DND-41 (cell line): ENCODE measurements around the gene DIP2B.

Experiments used
- ATAC-seq: fragments of 200-7000 bp; cut with Tn5 transposase; 3 replicates; pipeline ENCODE4 v1.9.1; 2021; ENCODE audit warnings: low read depth; ENCODE audit not compliant: insufficient read depth
- DNase-seq: peaks from one replicate; pipeline ENCODE4 v3.0.0-alpha.2; 2020
- H2AFZ ChIP-seq: 2 replicates; pipeline ENCODE4 v1.6.0; 2012; ENCODE audit warnings: low read depth, low read length
- H3K27ac ChIP-seq: 2 replicates; pipeline ENCODE4 v1.5.1; 2012; ENCODE audit warnings: low read length, inconsistent platforms
- H3K27me3 ChIP-seq: fragments of 200-600 bp; sonication (generic); 2 replicates; pipeline ENCODE4 v1.6.0; 2012; ENCODE audit warnings: low read length, mild to moderate bottlenecking, inconsistent platforms; ENCODE audit not compliant: insufficient read depth, poor library complexity
- H3K36me3 ChIP-seq: 2 replicates; pipeline ENCODE4 v1.5.1; 2012; ENCODE audit warnings: low read length, inconsistent platforms; ENCODE audit not compliant: insufficient read depth
- H3K4me1 ChIP-seq: 2 replicates; pipeline ENCODE4 v1.5.1; 2012; ENCODE audit warnings: mild to moderate bottlenecking, low read length; ENCODE audit not compliant: insufficient read depth
- H3K4me2 ChIP-seq: 2 replicates; pipeline ENCODE4 v1.6.0; 2012; ENCODE audit warnings: mild to moderate bottlenecking, moderate library complexity, low read length, inconsistent platforms; ENCODE audit not compliant: insufficient read depth
- H3K4me3 ChIP-seq, 2 experiments: fragments of 200-600 bp in 1 of 2; shearing (Covaris generic) in 1 of 2; 2 replicates each; pipeline ENCODE4 v1.5.1; 2012 to 2016; ENCODE audit warnings: inconsistent platforms in 2 of 2, low read length in 2 of 2, mild to moderate bottlenecking in 2 of 2, low read depth in 1 of 2, moderate library complexity in 1 of 2
- H3K79me2 ChIP-seq: 2 replicates; pipeline ENCODE4 v1.6.0; 2012; ENCODE audit warnings: low read length, inconsistent platforms; ENCODE audit not compliant: insufficient read depth
- H3K9ac ChIP-seq: 2 replicates; pipeline ENCODE4 v1.6.0; 2012; ENCODE audit warnings: low read depth, mild to moderate bottlenecking, inconsistent platforms, low read length, moderate library complexity
- H3K9me3 ChIP-seq: 2 replicates; pipeline ENCODE4 v1.5.1; 2012; ENCODE audit warnings: low read length, moderate library complexity, mild to moderate bottlenecking, inconsistent platforms; ENCODE audit not compliant: insufficient read depth, severe bottlenecking
- H4K20me1 ChIP-seq: 2 replicates; pipeline ENCODE4 v1.6.0; 2012; ENCODE audit warnings: low read length; ENCODE audit not compliant: insufficient read depth
- EZH2 ChIP-seq: IDR thresholded peaks from 3 replicates; pipeline ENCODE4 v1.6.1; 2012; ENCODE audit warnings: borderline replicate concordance, low read depth, mild to moderate bottlenecking, moderate library complexity, low read length, inconsistent platforms; ENCODE audit not compliant: severe bottlenecking
- TF ChIP-seq, protein P1 (sequence below): IDR thresholded peaks from 2 replicates; pipeline ENCODE4 v1.5.1; 2012; ENCODE audit warnings: borderline replicate concordance, low read length, moderate library complexity, mild to moderate bottlenecking; ENCODE audit not compliant: poor library complexity, severe bottlenecking; ENCODE audit errors: extremely low read depth

DIP2B gene

GRCh38 chr12:50723865-50724264 is 219.1 kb downstream of the DIP2B start:
- DNase-seq (no peak), ATAC-seq (no peak)
- Histone ChIP-seq H3K27ac (no peak overlapping the region), H3K4me2 (no peak overlapping the region), H3K79me2 (no peaks in the 10 kb centered on the region), H2AFZ (no peak overlapping the region), H3K27me3 (no peaks in the 10 kb centered on the region), H3K36me3 (peaks cover 78% of the 10 kb centered on the region), H3K4me3 (no peak overlapping the region), H3K4me1 (no peaks in the 10 kb centered on the region), H3K9ac (no peak overlapping the region), H4K20me1 (no peaks in the 10 kb centered on the region), H3K9me3 (no peaks in the 10 kb centered on the region)
- TF ChIP-seq, protein P1, sequence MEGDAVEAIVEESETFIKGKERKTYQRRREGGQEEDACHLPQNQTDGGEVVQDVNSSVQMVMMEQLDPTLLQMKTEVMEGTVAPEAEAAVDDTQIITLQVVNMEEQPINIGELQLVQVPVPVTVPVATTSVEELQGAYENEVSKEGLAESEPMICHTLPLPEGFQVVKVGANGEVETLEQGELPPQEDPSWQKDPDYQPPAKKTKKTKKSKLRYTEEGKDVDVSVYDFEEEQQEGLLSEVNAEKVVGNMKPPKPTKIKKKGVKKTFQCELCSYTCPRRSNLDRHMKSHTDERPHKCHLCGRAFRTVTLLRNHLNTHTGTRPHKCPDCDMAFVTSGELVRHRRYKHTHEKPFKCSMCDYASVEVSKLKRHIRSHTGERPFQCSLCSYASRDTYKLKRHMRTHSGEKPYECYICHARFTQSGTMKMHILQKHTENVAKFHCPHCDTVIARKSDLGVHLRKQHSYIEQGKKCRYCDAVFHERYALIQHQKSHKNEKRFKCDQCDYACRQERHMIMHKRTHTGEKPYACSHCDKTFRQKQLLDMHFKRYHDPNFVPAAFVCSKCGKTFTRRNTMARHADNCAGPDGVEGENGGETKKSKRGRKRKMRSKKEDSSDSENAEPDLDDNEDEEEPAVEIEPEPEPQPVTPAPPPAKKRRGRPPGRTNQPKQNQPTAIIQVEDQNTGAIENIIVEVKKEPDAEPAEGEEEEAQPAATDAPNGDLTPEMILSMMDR, result no peak
- no peak for TF ChIP-seq EZH2

- Histone ChIP-seq H3K4me1 (no peaks in the 10 kb centered on the region), H3K4me3 (no peak overlapping the region), H2AFZ (no peak overlapping the region), H3K27ac (no peak overlapping the region), H3K27me3 (no peaks in the 10 kb centered on the region), H3K9me3 (no peaks in the 10 kb centered on the region), H3K36me3 (peaks cover 85% of the 10 kb centered on the region), H3K9ac (no peak overlapping the region), H4K20me1 (no peaks in the 10 kb centered on the region), H3K79me2 (no peaks in the 10 kb centered on the region), H3K4me2 (no peak overlapping the region)
- DNase-seq (no peak), ATAC-seq (no peak)
- TF ChIP-seq, protein P1, result no peak
- no peak for TF ChIP-seq EZH2
Measured at GRCh38 chr12:50725011-50725942, 220.5 kb downstream of the DIP2B start.

DNA sequence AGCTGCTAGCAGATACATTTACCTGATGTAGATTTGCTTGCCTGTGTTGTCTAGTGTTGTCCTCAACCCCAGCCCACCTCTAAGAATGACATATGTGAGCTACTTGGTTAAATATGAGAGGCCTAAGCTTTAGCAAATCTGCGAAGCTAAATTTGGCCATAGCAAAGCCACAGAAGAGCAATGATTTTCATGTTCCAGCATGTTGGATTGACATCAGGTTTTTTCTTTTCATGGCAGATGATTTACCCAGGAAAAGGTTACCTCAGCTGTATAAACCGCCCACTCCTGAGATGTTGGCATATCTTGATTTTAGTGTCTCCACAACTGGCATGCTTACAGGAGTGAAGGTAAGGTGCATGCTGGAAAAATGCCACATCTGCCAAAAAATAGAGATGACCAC is 222.7 kb downstream of the DIP2B start:
- Histone ChIP-seq H3K9me3 (no peaks in the 10 kb centered on the region), H3K4me2 (no peak overlapping the region), H3K79me2 (no peaks in the 10 kb centered on the region), H3K4me3 (no peak overlapping the region), H2AFZ (no peak overlapping the region), H3K9ac (no peak overlapping the region), H3K36me3 (peaks cover 89% of the 10 kb centered on the region), H3K27me3 (no peaks in the 10 kb centered on the region), H4K20me1 (no peaks in the 10 kb centered on the region), H3K27ac (no peak overlapping the region), H3K4me1 (no peaks in the 10 kb centered on the region)
- DNase-seq (no peak), ATAC-seq (no peak)
- TF ChIP-seq, protein P1, result no peak
